Stomach (tissue), 4 donors: ENCODE results near the gene GDF7.

Experiments
- CTCF ChIP-seq, 7 experiments: fragments of 450-650 bp in 4 of 7; fragments of 200-600 bp in 3 of 7; sonication (generic) in 3 of 7; IDR thresholded peaks; one replicate each; pipeline ENCODE4 v1.5.1; 2016 to 2019; ENCODE audit warnings: antibody characterized with exemption in 7 of 7, control low read depth in 2 of 7, mild to moderate bottlenecking in 1 of 7
- POLR2AphosphoS5 ChIP-seq, 3 donors: sonication (generic); formaldehyde crosslinking; IDR thresholded peaks; one replicate each; pipeline ENCODE4 v1.6.1; 2016; ENCODE audit warnings: antibody characterized with exemption in 3 of 3

GRCh38 chr2:20652141-20652540 lies 14.8 kb upstream of the GDF7 start:
- TF ChIP-seq CTCF (IDR thresholded peaks at IDR 0.05) (no peak), POLR2AphosphoS5 (IDR thresholded peaks at IDR 0.05) (no peak)
